Sigmoid colon (tissue), 7 donors: ENCODE data around the gene BANP. TPM values are rescaled to one million over a fixed set of nuclear protein-coding genes. Genes with fewer than 3 reads are reported as not detected.

Experiments
- DNase-seq: peaks from one replicate; pipeline ENCODE4 v3.0.0-alpha.2; 2019
- H3K27ac ChIP-seq, 4 donors: fragments of 200-600 bp; sonication (generic); one replicate each; pipeline ENCODE4 v1.5.1; 2016 to 2019; ENCODE audit warnings: mild to moderate bottlenecking in 1 of 4
- H3K27me3 ChIP-seq, 3 donors: fragments of 200-600 bp; sonication (generic); one replicate each; pipeline ENCODE4 v1.5.1; 2019; ENCODE audit warnings: mild to moderate bottlenecking in 1 of 3
- H3K36me3 ChIP-seq, 4 donors: fragments of 200-600 bp; sonication (generic); one replicate each; pipeline ENCODE4 v1.5.1; 2016 to 2019
- H3K4me1 ChIP-seq, 4 donors: fragments of 200-600 bp; sonication (generic); one replicate each; pipeline ENCODE4 v1.5.1; 2017 to 2019
- H3K4me3 ChIP-seq, 4 donors: fragments of 200-600 bp; sonication (generic); one replicate each; pipeline ENCODE4 v1.5.1; 2017 to 2019; ENCODE audit warnings: mild to moderate bottlenecking in 2 of 4, moderate library complexity in 1 of 4
- H3K9me3 ChIP-seq, 4 donors: fragments of 200-600 bp in 3 of 4; sonication (generic) in 3 of 4; one replicate each; pipeline versions ENCODE4 v1.5.1 to v1.6.1; 2013 to 2019
- EP300 ChIP-seq, 4 donors: sonication (generic); formaldehyde crosslinking; IDR thresholded peaks; one replicate each; pipeline ENCODE4 v1.6.1; 2017; ENCODE audit warnings: antibody characterized with exemption in 4 of 4
- POLR2A ChIP-seq, 2 donors: fragments of 450-650 bp; IDR thresholded peaks; one replicate each; pipeline ENCODE4 v1.6.1; 2016; ENCODE audit warnings: antibody characterized with exemption in 2 of 2, mild to moderate bottlenecking in 2 of 2, moderate library complexity in 2 of 2
- POLR2AphosphoS5 ChIP-seq, 4 donors: sonication (generic); formaldehyde crosslinking; IDR thresholded peaks; one replicate each; pipeline ENCODE4 v1.6.1; 2017; ENCODE audit warnings: antibody characterized with exemption in 4 of 4
- WGBS, 2 donors: extraction: QIAGEN DNeasy Blood & Tissue Kit; methylation state at CpG; one replicate each; pipeline ENCODE4 v1.1.7; 2013; 5-methylcytosine and 5-hydroxymethylcytosine counted together
- intact Hi-C: fragments of 100-400 bp; cut with DNase I; formaldehyde crosslinking; loops from one replicate; pipeline ENCODE4 v1.15.1; 2023
- polyA plus RNA-seq, 3 donors: library from polyadenylated mRNA; stranded (reverse); fragments of 200-250 nt; gene quantifications; one replicate each; pipeline ENCODE4 v1.2.3, GENCODE V29; 2013
- total RNA-seq, 4 donors: library from RNA; depleted of rRNA; stranded (reverse); fragments of >200 nt; gene quantifications; one replicate each; pipeline ENCODE4 v1.1.0, GENCODE V29; 2016
- TF ChIP-seq, protein P1 (sequence below), 4 experiments: fragments of 450-650 bp in 3 of 4; fragments of 200-600 bp in 1 of 4; IDR thresholded peaks; one replicate each; pipeline ENCODE4 v1.5.1; 2016 to 2019; ENCODE audit warnings: antibody characterized with exemption in 4 of 4, mild to moderate bottlenecking in 3 of 4, moderate library complexity in 2 of 4
- donor health status: healthy with polysubstance abuse.
- donor health status: Bipolar disorder and iron deficiency.
- donor health status: healthy.

Gene BANP
- total and polyA plus RNA-seq, 7 donors, result 8.4 to 31.0 (median 17.4) TPM

DNA sequence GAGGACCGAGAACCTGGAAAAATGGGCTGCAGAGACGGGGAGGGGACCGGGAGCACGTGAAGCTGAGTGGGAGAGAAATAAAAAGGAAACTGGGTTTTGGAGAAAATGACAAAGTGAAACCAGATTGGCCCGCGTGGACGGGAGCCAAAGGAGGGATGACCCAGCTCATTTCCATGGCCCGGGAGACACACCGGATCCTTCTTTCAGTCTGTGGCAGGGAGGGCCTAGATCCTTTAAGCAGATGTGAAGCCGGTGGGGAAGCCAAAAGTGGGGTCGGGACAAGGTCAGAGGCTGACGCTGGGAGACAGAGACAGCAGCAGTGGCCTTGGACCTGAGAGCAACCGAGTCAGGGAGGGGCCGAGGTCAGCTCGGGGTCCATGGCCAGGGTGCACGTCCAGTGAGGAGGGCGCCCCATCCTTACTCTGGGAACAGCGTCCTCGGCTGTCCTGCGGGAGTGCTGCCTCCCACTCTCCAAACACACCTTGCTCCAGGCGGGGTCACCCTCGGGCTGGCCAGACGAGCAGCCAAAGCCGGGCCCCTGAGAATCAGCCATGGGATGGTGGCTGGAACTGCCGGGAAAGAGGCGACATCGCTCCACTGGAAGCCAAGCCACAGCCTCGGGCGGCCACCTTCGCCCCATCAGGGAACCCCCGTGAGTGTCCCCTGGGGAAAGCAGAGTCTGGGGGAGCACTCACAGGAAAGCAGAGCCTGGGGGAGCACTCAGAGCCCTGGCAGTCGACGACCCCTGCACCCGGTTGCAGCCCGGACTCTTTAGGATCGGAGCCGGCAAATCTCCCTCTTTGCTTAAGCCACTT lies 32.2 kb upstream of the BANP start:
- intact Hi-C loops, result no loop called here
- no peaks in the 10 kb centered on the region for H3K9me3 ChIP-seq
- no peaks in the 10 kb centered on the region for H3K36me3 ChIP-seq
- WGBS, 2 donors, result 63 to 71% methylated on average over 37 of the region's 37 CpGs
- H3K4me1 ChIP-seq, result no peaks in the 10 kb centered on the region
- TF ChIP-seq EP300 (IDR thresholded peaks at IDR 0.05) (no peak), POLR2AphosphoS5 (IDR thresholded peaks at IDR 0.05) (no peak), POLR2A (IDR thresholded peaks at IDR 0.05) (no peak)
- TF ChIP-seq, protein P1, sequence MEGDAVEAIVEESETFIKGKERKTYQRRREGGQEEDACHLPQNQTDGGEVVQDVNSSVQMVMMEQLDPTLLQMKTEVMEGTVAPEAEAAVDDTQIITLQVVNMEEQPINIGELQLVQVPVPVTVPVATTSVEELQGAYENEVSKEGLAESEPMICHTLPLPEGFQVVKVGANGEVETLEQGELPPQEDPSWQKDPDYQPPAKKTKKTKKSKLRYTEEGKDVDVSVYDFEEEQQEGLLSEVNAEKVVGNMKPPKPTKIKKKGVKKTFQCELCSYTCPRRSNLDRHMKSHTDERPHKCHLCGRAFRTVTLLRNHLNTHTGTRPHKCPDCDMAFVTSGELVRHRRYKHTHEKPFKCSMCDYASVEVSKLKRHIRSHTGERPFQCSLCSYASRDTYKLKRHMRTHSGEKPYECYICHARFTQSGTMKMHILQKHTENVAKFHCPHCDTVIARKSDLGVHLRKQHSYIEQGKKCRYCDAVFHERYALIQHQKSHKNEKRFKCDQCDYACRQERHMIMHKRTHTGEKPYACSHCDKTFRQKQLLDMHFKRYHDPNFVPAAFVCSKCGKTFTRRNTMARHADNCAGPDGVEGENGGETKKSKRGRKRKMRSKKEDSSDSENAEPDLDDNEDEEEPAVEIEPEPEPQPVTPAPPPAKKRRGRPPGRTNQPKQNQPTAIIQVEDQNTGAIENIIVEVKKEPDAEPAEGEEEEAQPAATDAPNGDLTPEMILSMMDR (IDR thresholded peaks at IDR 0.05), result no peak
- no peak for DNase-seq
- peaks cover 0 to 6% (median 0%) of the 10 kb centered on the region in 3 donors for H3K27me3 ChIP-seq
- no peak overlapping the region for H3K27ac ChIP-seq
- no peak overlapping the region for H3K4me3 ChIP-seq

DNA sequence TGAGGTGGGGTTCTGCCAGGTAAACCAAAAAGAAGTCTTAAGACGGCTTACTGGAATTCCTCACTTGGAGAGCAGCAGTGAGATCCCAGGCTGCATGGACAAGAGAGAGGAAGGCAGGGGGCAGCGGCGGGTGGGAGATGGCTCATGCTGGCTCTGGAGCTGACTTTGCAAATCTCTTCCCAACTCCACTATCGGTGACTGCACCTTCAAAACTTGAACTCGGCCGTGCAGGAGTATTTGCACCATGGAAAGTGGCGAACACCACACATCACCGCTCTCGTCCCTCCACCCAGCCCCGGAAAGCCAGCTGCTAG lies 31.6 kb upstream of the BANP start:
- Histone ChIP-seq H3K36me3 (no peaks in the 10 kb centered on the region), H3K4me1 (no peaks in the 10 kb centered on the region), H3K27me3 (peaks cover 0 to 6% (median 0%) of the 10 kb centered on the region in 3 donors), H3K4me3 (no peak overlapping the region), H3K9me3 (no peaks in the 10 kb centered on the region), H3K27ac (no peak overlapping the region)
- TF ChIP-seq, protein P1 (IDR thresholded peaks at IDR 0.05), result no peak
- no peak for TF ChIP-seq POLR2AphosphoS5 (IDR thresholded peaks at IDR 0.05)
- no peak for TF ChIP-seq POLR2A (IDR thresholded peaks at IDR 0.05)
- TF ChIP-seq EP300 (IDR thresholded peaks at IDR 0.05), result no peak
- WGBS, 2 donors, result 85 to 90% methylated on average over 10 of the region's 10 CpGs
- DNase-seq, result no peak
- intact Hi-C loops, result no loop called here

DNA sequence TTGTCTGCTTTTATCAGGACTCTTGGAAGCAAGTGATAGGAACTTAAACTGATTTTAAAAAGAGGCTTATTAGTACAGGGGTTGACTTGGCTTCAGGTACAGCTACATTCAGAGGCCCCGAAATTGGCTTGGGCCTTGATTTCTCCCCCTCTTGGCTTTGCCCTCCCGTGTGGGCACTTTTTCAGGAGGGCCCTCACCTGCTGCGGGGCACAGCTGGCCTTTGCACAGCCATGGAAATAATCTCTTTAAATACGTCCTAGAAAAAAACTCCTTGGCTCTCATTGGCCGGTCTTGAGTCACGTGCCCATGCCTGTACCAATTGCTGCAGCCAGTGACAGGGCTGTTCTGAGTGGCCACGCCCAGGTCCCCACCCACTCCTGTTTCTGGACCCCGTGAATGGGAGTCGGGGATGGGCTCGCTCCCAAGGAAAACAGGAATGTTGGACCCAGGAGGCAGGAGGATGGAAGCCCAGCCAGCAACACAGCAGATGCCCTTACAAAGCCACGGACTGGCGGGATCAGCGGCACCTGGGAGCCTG lies 29.9 kb upstream of the BANP start:
- Histone ChIP-seq H3K27ac (no peak overlapping the region), H3K9me3 (no peaks in the 10 kb centered on the region), H3K36me3 (no peaks in the 10 kb centered on the region), H3K4me1 (no peaks in the 10 kb centered on the region), H3K27me3 (peaks cover 0 to 20% (median 0%) of the 10 kb centered on the region in 3 donors), H3K4me3 (no peak overlapping the region)
- 56 to 80% methylated on average over 13 of the region's 13 CpGs for WGBS, 2 donors
- intact Hi-C loops, result no loop called here
- TF ChIP-seq POLR2AphosphoS5 (IDR thresholded peaks at IDR 0.05) (no peak), EP300 (IDR thresholded peaks at IDR 0.05) (no peak)
- TF ChIP-seq, protein P1 (IDR thresholded peaks at IDR 0.05), result no peak
- no peak for DNase-seq

DNA sequence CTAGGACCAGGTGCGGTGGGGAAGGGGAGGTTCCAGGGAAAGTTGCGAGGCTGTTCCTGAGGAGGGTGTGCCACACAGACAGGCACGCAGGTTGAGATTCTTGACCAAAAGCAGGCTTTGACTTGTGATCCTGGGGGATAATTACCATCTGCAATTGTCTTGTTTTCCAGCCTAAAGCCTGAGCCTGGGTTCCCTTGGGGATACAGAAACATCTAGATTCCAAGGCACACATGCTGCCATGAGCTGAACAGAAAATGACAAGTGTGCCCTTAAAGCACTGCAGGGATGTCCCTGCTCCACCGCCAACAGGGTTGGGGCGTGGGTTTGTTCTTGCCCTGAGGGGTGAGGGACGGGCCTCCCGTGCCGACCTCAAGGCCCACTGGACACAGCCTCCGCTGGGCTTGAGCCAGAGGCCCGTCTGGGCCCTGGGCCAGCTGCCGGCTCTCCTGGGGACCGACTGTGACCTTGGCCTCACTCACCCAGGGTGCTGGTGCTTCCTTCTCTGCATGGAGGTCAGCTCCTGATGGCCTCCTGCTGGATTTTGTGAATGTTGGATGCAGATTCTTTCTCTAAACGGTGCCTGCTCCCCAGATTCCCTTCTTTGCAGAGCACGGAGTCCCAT lies 28.9 kb upstream of the BANP start:
- no peak for DNase-seq
- no peaks in the 10 kb centered on the region for H3K9me3 ChIP-seq
- H3K4me3 ChIP-seq, result no peak overlapping the region
- intact Hi-C loops, result no loop called here
- 53 to 84% methylated on average over 14 of the region's 14 CpGs for WGBS, 2 donors
- peaks cover 0 to 25% (median 0%) of the 10 kb centered on the region in 3 donors for H3K27me3 ChIP-seq
- no peak overlapping the region for H3K27ac ChIP-seq
- H3K36me3 ChIP-seq, result no peaks in the 10 kb centered on the region
- TF ChIP-seq, protein P1 (IDR thresholded peaks at IDR 0.05), result no peak
- no peak for TF ChIP-seq EP300 (IDR thresholded peaks at IDR 0.05)
- no peak for TF ChIP-seq POLR2A (IDR thresholded peaks at IDR 0.05)
- TF ChIP-seq POLR2AphosphoS5 (IDR thresholded peaks at IDR 0.05), result no peak
- no peaks in the 10 kb centered on the region for H3K4me1 ChIP-seq
